GM12878 (cell line): Measurements from ENCODE around the gene MGAT4B. TPM values are rescaled to one million over a fixed set of nuclear protein-coding genes. Genes with fewer than 3 reads are reported as not detected.
A peak's percentile ranks its signal among the peaks of the same experiment; 100 is the strongest.

ENCODE experiments used
- ATAC-seq: fragments of 200-7000 bp; cut with Tn5 transposase; 3 replicates; pipeline ENCODE4 v1.9.1; 2020; ENCODE audit warnings: mild to moderate bottlenecking, moderate library complexity
- BruUV-seq: library from RNA; stranded (reverse); fragments of 400-500 nt; replicated peaks from 2 replicates; lab custom pipeline; 2021; lab: Mats Ljungman, UMichigan
- CTCF ChIA-PET: fragments of 300-600 bp; sonication (Branson Sonifier 250); formaldehyde crosslinking; extraction: SDS; loops from one replicate; lab custom pipeline; 2021; ENCODE audit warnings: inconsistent platforms; lab: Yijun Ruan, JAX
- POLR2A ChIA-PET: fragments of 350-600 bp; formaldehyde crosslinking; extraction: SDS; loops from one replicate; lab custom pipeline; 2021; ENCODE audit warnings: inconsistent platforms; lab: Charles Lee
- RAD21 ChIA-PET: fragments of 300-600 bp; sonication (Branson Sonifier 250); formaldehyde crosslinking; loops from one replicate; lab custom pipeline; 2023; ENCODE audit warnings: antibody characterized with exemption; ENCODE audit not compliant: unreplicated experiment; lab: Charles Lee
- SMC1A ChIA-PET: fragments of 300-600 bp; sonication (Branson Sonifier 250); formaldehyde crosslinking; loops from one replicate; lab custom pipeline; 2023; ENCODE audit not compliant: unreplicated experiment, uncharacterized antibody; lab: Charles Lee
- DNase-seq: peaks from one replicate; pipeline ENCODE4 v3.0.0-alpha.2; 2011; ENCODE audit warnings: low read depth, low spot score
- FAIRE-seq: peaks from 3 replicates; lab custom pipeline; 2011; peaks lifted over from hg19 to GRCh38; lab: Jason Lieb, UNC
- H2AFZ ChIP-seq: 2 replicates; pipeline ENCODE4 v1.6.0; 2011; ENCODE audit warnings: low read depth, low read length, control low read depth; ENCODE audit not compliant: control insufficient read depth
- H3K27ac ChIP-seq: 2 replicates; pipeline ENCODE4 v1.5.1; 2011; ENCODE audit warnings: control low read depth; ENCODE audit not compliant: control insufficient read depth, insufficient read depth
- H3K27me3 ChIP-seq, 2 experiments: replicated peaks in 1 of 2; 2 replicates each; pipeline versions ENCODE4 v1.6.0 to v1.6.1; 2011; ENCODE audit warnings: low read length in 1 of 2; ENCODE audit not compliant: control insufficient read depth in 2 of 2, insufficient read depth in 2 of 2
- H3K36me3 ChIP-seq, 2 experiments: 2 replicates each; pipeline ENCODE4 v1.5.1; 2011; ENCODE audit warnings: low read length in 1 of 2; ENCODE audit not compliant: control insufficient read depth in 2 of 2, insufficient read depth in 2 of 2
- H3K4me1 ChIP-seq: 2 replicates; pipeline ENCODE4 v1.6.1; 2011; ENCODE audit warnings: mild to moderate bottlenecking, low read length, moderate library complexity, mixed read lengths; ENCODE audit not compliant: control insufficient read depth, insufficient read depth
- H3K4me2 ChIP-seq: 2 replicates; pipeline ENCODE4 v1.6.0; 2011; ENCODE audit warnings: control low read depth; ENCODE audit not compliant: control insufficient read depth, insufficient read depth
- H3K4me3 ChIP-seq: fragments of 200-600 bp; sonication (generic); 2 replicates; pipeline ENCODE4 v1.5.1; 2016
- H3K79me2 ChIP-seq: 2 replicates; pipeline ENCODE4 v1.6.0; 2011; ENCODE audit warnings: low read length; ENCODE audit not compliant: control insufficient read depth, insufficient read depth
- H3K9ac ChIP-seq: 2 replicates; pipeline ENCODE4 v1.8.0; 2011; ENCODE audit warnings: low read length, control low read depth, mixed read lengths; ENCODE audit not compliant: control insufficient read depth, insufficient read depth
- H3K9me3 ChIP-seq: replicated peaks from 3 replicates; pipeline ENCODE4 v1.5.1; 2011; ENCODE audit warnings: mild to moderate bottlenecking, low read length; ENCODE audit not compliant: control insufficient read depth, insufficient read depth
- H4K20me1 ChIP-seq: 2 replicates; pipeline ENCODE4 v1.6.0; 2011; ENCODE audit not compliant: control insufficient read depth, insufficient read depth
- CBX5 ChIP-seq: sonication (generic); IDR thresholded peaks from 2 replicates; pipeline ENCODE4 v1.6.1; 2016; ENCODE audit warnings: low read depth, moderate library complexity, mild to moderate bottlenecking, inconsistent platforms
- CREM ChIP-seq: IDR thresholded peaks from 2 replicates; pipeline ENCODE4 v1.6.1; 2014; ENCODE audit warnings: antibody characterized with exemption, low read depth
- IRF4 ChIP-seq: IDR thresholded peaks from 2 replicates; pipeline ENCODE4 v1.6.1; 2011; ENCODE audit warnings: low read depth, low read length
- LARP7 ChIP-seq: fragments of 450-650 bp; IDR thresholded peaks from 2 replicates; pipeline ENCODE4 v1.6.1; 2017; ENCODE audit warnings: mild to moderate bottlenecking
- MEF2A ChIP-seq: IDR thresholded peaks from 2 replicates; pipeline ENCODE4 v1.6.1; 2011; ENCODE audit warnings: low read depth, mild to moderate bottlenecking, low read length, moderate library complexity; ENCODE audit not compliant: insufficient read depth
- NFIC ChIP-seq: IDR thresholded peaks from 2 replicates; pipeline ENCODE4 v1.6.1; 2012; ENCODE audit warnings: low read depth, mild to moderate bottlenecking, inconsistent platforms, low read length, moderate library complexity
- NR2C1 ChIP-seq: fragments of 450-650 bp; IDR thresholded peaks from 2 replicates; pipeline ENCODE4 v1.6.1; 2017; ENCODE audit warnings: antibody characterized with exemption, mild to moderate bottlenecking, moderate library complexity
- RB1 ChIP-seq: fragments of 450-650 bp; formaldehyde crosslinking; IDR thresholded peaks from 2 replicates; pipeline ENCODE4 v1.6.1; 2017; ENCODE audit warnings: mild to moderate bottlenecking, borderline replicate concordance
- SIX5 ChIP-seq: IDR thresholded peaks from 2 replicates; pipeline ENCODE4 v1.6.1; 2011; ENCODE audit warnings: mild to moderate bottlenecking, low read depth, low read length, moderate library complexity; ENCODE audit not compliant: severe bottlenecking
- SUZ12 ChIP-seq: fragments of 200-600 bp; sonication (generic); IDR thresholded peaks from one replicate; pipeline ENCODE4 v1.6.1; 2018; ENCODE audit warnings: antibody characterized with exemption, mild to moderate bottlenecking; ENCODE audit not compliant: unreplicated experiment
- WGBS: methylation state at CpG from one replicate; pipeline ENCODE4 v1.1.6; 2016; ENCODE audit warnings: low lambda C conversion rate; ENCODE audit not compliant: insufficient replicate concordance, insufficient coverage; ENCODE audit errors: missing lambda C conversion rate; 5-methylcytosine and 5-hydroxymethylcytosine counted together
- in situ Hi-C: fragments of 300-500 bp; cut with MboI; formaldehyde crosslinking; loops from 9 replicates; pipeline ENCODE4 v1.14.3; 2018; ENCODE audit warnings: mixed read lengths
- intact Hi-C: fragments of 100-400 bp; cut with micrococcal nuclease; formaldehyde crosslinking; loops from one replicate; pipeline ENCODE4 v1.14.2; 2022; ENCODE audit not compliant: unreplicated experiment
- polyA plus RNA-seq, 11 experiments: library from polyadenylated mRNA; depleted of rRNA in 4 of 11; unstranded in 6 of 11; stranded (reverse) in 5 of 11; fragments of >200 nt; fragmentation: Nextera tagmentation in 4 of 11; fragmentation: Illumina TruSeq in 1 of 11; extraction: Ambion mirVana in 4 of 11; extraction: Trizol in 1 of 11; gene quantifications; 1 replicate in 1 of 11; 2 replicates in 10 of 11; pipeline versions ENCODE4 v1.2.1 to v1.2.3, GENCODE V29; 2011 to 2016; ENCODE audit warnings: inconsistent platforms in 2 of 11, missing spikeins in 2 of 11, low read depth in 1 of 11
- total RNA-seq, 4 experiments: library from RNA; depleted of rRNA in 3 of 4; stranded (reverse); fragments of >200 nt in 3 of 4; fragmentation: Illumina TruSeq in 1 of 4; extraction: Trizol in 1 of 4; gene quantifications; 2 replicates each; pipeline versions ENCODE4 v1.2.1 to v1.2.3, GENCODE V29; 2013 to 2021
- TF ChIP-seq, protein P1 (sequence below): IDR thresholded peaks from 2 replicates; pipeline ENCODE4 v1.6.1; 2011; ENCODE audit warnings: low read depth, mild to moderate bottlenecking, low read length, moderate library complexity, borderline replicate concordance; ENCODE audit errors: extremely low read depth

The MGAT4B gene
- total and polyA plus RNA-seq, 10 of the 15 experiments (the other 5 are each of a cell fraction or from before 2014, with no cell fraction given) = 0.60 to 82.5 (median 34.4) TPM; not detected in 1

DNA sequence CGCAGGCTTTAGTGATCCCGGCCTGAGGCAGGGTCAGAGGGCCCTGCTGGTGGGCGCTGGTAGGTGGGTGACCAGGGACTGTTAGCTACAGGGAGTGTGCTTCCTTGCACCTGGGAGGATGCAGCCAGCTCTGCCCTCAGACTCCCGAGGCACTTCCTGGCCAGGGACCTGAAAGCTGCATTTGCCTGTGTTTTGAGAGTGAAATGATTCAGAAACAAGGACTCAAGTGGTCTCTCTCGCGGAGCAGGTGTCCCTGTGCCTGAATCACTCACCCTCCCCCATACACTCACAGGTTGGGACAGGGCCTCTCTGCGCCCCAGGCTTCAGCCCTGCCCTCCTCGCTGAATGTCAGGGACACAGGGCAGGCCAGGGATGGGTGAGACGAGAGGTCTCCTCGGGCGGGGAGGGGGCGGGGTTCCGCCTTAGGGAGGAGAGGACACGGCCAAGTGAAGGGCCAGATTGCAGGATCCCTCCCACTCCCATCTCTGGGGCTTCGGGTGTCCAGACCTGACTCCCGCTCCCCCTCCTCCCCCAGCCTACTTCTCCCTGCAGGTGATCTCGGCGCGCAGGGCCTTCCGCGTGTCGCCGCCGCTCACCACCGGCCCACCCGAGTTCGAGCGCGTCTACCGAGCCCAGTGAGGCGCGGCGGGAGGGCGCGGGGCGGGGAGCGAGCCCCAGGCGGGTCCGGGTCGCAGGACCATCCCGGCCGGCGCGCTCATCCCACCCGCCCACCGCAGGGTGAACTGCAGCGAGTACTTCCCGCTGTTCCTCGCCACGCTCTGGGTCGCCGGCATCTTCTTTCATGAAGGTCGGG, 11.4 kb downstream of the MGAT4B start:
- in situ Hi-C loops = loop anchor here (25.0 kb wide), 1 partner anchor 292 kb away; no protein-coding TSS in a partner anchor
- FAIRE-seq (no peak), ATAC-seq (peak; percentile 5), DNase-seq (no peak)
- no peaks in the 10 kb centered on the region for H3K9me3 ChIP-seq
- RAD21 ChIA-PET = interaction anchor here (0.6 to 2.2 kb wide), 6 partner anchors 10 to 167 kb away, joined by 3 to 8 read pairs (median 4); no protein-coding TSS in a partner anchor
- H3K27ac ChIP-seq = no peak overlapping the region
- H3K9ac ChIP-seq = peak overlapping the region; percentile 56; the same call in 1 of the 2 replicates
- intact Hi-C loops = loop anchor here (5.0 kb wide), 1 partner anchor 33 kb away; no protein-coding TSS in a partner anchor
- H3K36me3 ChIP-seq = peaks cover 0 to 13% of the 10 kb centered on the region in 2 experiments; a peak in 2 of 4 replicates
- TF ChIP-seq, protein P1, sequence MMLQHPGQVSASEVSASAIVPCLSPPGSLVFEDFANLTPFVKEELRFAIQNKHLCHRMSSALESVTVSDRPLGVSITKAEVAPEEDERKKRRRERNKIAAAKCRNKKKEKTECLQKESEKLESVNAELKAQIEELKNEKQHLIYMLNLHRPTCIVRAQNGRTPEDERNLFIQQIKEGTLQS = no peak
- TF ChIP-seq RB1 (peak; percentile 15; the same call in 1 of the 2 replicates), CBX5 (no peak), CREM (no peak), NFIC (no peak), NR2C1 (no peak), LARP7 (peak; percentile 5; the same call in 1 of the 2 replicates), IRF4 (no peak), SUZ12 (no peak), SIX5 (no peak), MEF2A (no peak)
- H3K79me2 ChIP-seq = no peaks in the 10 kb centered on the region
- peak overlapping the region; percentile 81 for H2AFZ ChIP-seq
- BruUV-seq = no TSS peak
- 12% methylated on average over 36 of the region's 53 CpGs for WGBS
- H4K20me1 ChIP-seq = no peaks in the 10 kb centered on the region
- peak overlapping the region; percentile 96 for H3K4me2 ChIP-seq
- peaks cover 23% of the 10 kb centered on the region for H3K4me1 ChIP-seq
- POLR2A ChIA-PET = interaction anchor here (0.5 to 0.9 kb wide), 4 partner anchors 58 to 83 kb away, joined by 3 to 4 read pairs (median 3); no protein-coding TSS in a partner anchor
- SMC1A ChIA-PET = interaction anchor here (1.1 to 1.6 kb wide), 2 partner anchors 35 to 117 kb away, joined by 3 read pairs; no protein-coding TSS in a partner anchor
- CTCF ChIA-PET = interaction anchor here (1.1 to 2.9 kb wide), 3 partner anchors 33 to 66 kb away, joined by 3 to 14 read pairs (median 3); no protein-coding TSS in a partner anchor
- H3K27me3 ChIP-seq = no peaks in the 10 kb centered on the region
- H3K4me3 ChIP-seq = peak overlapping the region; percentile 75
